HCT116 (cell line): ENCODE results near the gene HOXB2.

Experiments used
- CEBPB ChIP-seq: IDR thresholded peaks from 2 replicates; pipeline ENCODE4 v1.6.1; 2012; ENCODE audit warnings: low read depth
- EGR1 ChIP-seq: IDR thresholded peaks from 2 replicates; pipeline ENCODE4 v1.6.1; 2012; ENCODE audit warnings: low read depth
- EZH2 ChIP-seq: fragments of 200-600 bp; sonication (generic); IDR thresholded peaks from 2 replicates; pipeline ENCODE4 v1.6.1; 2017; ENCODE audit warnings: antibody characterized with exemption, mixed run types
- POLR2A ChIP-seq: IDR thresholded peaks from 2 replicates; pipeline ENCODE4 v1.7.0; 2011; ENCODE audit warnings: borderline replicate concordance; ENCODE audit not compliant: insufficient read depth, insufficient read length; ENCODE audit errors: extremely low read depth
- TF ChIP-seq, protein P1 (sequence below), 3 experiments: fragments of 200-600 bp in 1 of 3; sonication (generic) in 1 of 3; IDR thresholded peaks in 2 of 3; conservative IDR thresholded peaks in 1 of 3; 2 replicates each; pipeline ENCODE4 v1.5.1; 2012 to 2017; ENCODE audit warnings: low read depth in 2 of 3, low read length in 2 of 3, antibody characterized with exemption in 1 of 3, borderline replicate concordance in 1 of 3, control low read depth in 1 of 3, mild to moderate bottlenecking in 1 of 3, mixed read lengths in 1 of 3, mixed run types in 1 of 3, moderate library complexity in 1 of 3; ENCODE audit not compliant: insufficient read depth in 1 of 3

- TF ChIP-seq POLR2A (no peak), EZH2 (no peak), EGR1 (no peak), CEBPB (no peak)
- TF ChIP-seq, protein P1, sequence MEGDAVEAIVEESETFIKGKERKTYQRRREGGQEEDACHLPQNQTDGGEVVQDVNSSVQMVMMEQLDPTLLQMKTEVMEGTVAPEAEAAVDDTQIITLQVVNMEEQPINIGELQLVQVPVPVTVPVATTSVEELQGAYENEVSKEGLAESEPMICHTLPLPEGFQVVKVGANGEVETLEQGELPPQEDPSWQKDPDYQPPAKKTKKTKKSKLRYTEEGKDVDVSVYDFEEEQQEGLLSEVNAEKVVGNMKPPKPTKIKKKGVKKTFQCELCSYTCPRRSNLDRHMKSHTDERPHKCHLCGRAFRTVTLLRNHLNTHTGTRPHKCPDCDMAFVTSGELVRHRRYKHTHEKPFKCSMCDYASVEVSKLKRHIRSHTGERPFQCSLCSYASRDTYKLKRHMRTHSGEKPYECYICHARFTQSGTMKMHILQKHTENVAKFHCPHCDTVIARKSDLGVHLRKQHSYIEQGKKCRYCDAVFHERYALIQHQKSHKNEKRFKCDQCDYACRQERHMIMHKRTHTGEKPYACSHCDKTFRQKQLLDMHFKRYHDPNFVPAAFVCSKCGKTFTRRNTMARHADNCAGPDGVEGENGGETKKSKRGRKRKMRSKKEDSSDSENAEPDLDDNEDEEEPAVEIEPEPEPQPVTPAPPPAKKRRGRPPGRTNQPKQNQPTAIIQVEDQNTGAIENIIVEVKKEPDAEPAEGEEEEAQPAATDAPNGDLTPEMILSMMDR (IDR thresholded peaks at IDR 0.05 in 2 of 3, conservative IDR thresholded peaks at IDR 0.05 in 1 of 3; ENCODE audit: borderline replicate concordance in 1 of 3, insufficient read depth in 1 of 3, low read depth in 2 of 3, low read length in 2 of 3), result no peak
Measured at GRCh38 chr17:48502901-48503300, 42.0 kb downstream of the HOXB2 start.
